GM18508 (cell line): ENCODE results near the gene OR9Q1.

Source experiments
- ATAC-seq: cut with Tn5 transposase; IDR thresholded peaks from one replicate; pipeline ENCODE4 v1.9.1; 2021; ENCODE audit warnings: moderate number of reproducible peaks; ENCODE audit not compliant: insufficient read depth, unreplicated experiment

OR9Q1 gene

GRCh38 chr11:58028687-58029411 lies 5.2 kb downstream of the OR9Q1 start:
- ATAC-seq, result no peak

GRCh38 chr11:58030653-58031052 lies 7.0 kb downstream of the OR9Q1 start, which contains the start of gene OR6Q1:
Gene OR6Q1 (plus strand): TSS chr11:58030953. CDS start chr11:58030953, 0 bp downstream.
- ATAC-seq, result no peak

DNA sequence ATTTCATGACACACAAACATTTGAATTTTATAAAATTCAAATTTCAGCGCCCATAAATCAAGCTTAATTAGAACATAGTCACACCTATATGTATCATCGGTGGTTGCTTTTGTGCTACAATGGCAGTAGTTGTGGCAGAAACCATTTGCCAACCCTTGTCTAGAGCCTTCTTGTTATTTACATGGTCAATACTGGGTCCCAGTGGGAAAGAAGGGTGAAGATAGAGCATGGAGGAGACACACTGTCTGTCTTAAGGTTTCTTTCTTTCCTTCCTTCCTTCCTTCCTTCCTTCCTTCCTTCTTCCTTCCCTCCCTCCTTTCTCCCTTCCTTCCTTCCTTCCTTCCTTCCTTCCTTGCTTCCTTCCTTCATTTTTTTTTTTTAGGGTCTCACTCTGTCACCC lies 10.8 kb downstream of the OR9Q1 start:
- ATAC-seq, result no peak

- no peak for ATAC-seq
Measured at GRCh38 chr11:58039589-58039988, 15.9 kb downstream of the OR9Q1 start.

DNA sequence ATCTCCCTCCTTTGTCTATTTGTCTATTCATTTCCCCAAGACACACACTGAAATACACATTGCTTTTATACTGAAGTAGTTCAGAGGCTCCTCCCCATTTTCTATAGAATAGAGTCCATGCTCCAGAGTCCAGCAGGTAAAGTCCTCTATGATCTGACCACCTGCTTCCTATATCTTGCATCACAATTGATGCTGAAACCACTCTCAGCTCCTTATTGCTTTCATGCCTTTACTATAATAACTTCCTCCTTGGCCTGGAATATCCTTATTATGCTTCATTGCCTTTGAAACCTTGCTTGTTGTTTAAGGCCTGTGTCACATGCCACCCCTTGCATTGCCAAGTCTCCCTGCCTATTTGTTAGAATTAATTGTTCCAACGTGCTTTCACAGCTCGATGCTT lies 19.7 kb downstream of the OR9Q1 start:
- ATAC-seq, result no peak

DNA sequence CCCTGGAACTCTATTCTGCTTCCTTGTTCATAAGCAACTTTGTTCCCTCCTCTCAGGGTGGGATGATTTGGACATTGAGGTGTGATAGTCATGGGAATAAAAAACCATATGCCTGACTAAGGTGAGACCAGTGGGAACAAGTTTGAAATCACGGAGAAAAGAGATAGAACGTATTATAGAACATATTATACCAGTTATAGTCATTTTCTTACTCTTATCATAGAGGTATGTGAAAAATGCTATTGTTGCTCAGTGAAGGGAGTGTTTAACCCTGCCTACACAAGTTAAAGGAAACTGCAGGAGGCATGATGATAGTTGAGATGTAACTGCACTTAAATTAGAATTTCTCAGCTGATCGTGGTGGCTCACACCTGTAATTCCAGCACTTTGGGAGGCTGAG lies 22.6 kb downstream of the OR9Q1 start:
- ATAC-seq, result no peak

- ATAC-seq, result no peak
Measured at GRCh38 chr11:58047818-58048217, 24.1 kb downstream of the OR9Q1 start.

- no peak for ATAC-seq
Measured at GRCh38 chr11:58055806-58056401, 32.2 kb downstream of the OR9Q1 start.

GRCh38 chr11:58057481-58057880 lies 33.8 kb downstream of the OR9Q1 start:
- no peak for ATAC-seq

- no peak for ATAC-seq
Measured at GRCh38 chr11:58058276-58059006, 34.8 kb downstream of the OR9Q1 start.

DNA sequence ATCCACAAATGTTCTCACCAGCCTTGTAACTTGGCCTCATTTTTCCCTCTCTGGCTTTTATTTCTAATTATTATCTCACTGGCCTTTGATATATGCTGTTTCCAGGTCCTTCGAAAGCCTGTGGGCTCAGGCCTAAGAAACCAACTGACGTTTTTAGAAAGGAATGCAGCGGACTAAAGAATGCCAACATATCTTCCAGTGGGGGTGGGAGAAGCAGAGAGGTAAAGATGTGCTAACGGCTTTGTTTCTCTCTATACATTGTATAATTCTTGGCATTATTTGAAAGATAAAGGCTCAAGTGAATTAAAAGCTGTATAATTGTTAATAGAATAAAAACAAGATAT lies 35.3 kb downstream of the OR9Q1 start:
- ATAC-seq, result no peak

DNA sequence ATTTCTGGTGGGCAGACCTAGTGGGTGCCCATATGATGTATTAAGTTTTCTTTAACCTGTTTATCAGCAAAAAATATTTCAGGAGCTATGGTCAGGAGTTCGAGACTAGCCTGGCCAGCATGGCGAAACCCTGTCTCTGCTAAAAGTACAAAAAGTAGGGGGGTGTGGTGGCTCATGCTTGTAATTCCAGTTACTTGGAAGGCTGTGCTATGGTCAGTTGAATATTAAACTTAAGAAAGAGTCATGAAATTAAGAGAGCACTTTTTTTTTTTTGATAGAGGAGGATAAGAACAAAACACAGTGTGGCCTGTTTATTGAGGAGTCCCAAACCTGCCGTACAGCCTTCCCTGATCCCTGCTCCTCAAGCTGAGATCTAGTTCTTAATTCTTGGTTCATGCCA lies 36.9 kb downstream of the OR9Q1 start:
- no peak for ATAC-seq

GRCh38 chr11:58060939-58061672 lies 37.4 kb downstream of the OR9Q1 start:
- no peak for ATAC-seq

- no peak for ATAC-seq
Measured at GRCh38 chr11:58061813-58062212, 38.1 kb downstream of the OR9Q1 start.

GRCh38 chr11:58067685-58068084 lies 44.0 kb downstream of the OR9Q1 start:
- no peak for ATAC-seq

DNA sequence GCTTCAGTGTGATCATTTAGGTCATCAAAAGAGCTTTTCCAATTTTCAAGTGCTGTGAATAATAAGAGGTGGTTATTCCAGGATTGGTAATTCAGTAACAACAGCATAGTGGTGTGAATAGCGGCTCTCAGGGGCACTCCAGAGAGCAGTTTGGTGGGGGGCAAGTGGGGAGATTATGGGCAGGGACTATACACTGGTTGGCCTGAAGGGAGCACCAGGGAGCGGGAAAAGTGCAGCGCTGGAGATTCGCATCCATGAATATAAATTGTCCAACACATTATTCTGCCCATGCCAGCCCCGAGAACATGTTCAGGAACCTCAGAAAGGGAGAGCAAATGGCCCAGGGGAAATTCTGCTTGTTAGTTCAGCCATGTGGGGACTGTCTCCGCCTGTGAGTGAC lies 45.0 kb downstream of the OR9Q1 start:
- no peak for ATAC-seq

DNA sequence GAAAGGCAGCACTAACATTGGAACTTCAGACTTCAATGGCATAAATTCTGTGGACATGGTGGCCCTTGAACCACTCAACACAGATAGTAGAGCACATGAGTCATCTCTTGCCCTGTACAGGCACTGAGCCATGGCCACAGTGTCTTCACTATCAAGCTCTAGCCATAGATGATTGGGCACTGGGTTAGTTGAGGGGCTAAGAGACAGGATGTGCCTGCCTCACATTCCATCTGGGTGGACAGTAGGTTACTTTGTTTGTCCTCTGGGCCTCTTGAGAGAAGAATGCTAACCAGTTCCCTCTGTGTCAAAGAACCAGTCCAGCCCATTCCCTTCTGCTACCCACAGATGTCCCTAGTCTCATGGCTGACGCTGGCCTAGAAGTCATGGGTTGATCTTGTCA lies 46.9 kb downstream of the OR9Q1 start:
- no peak for ATAC-seq

DNA sequence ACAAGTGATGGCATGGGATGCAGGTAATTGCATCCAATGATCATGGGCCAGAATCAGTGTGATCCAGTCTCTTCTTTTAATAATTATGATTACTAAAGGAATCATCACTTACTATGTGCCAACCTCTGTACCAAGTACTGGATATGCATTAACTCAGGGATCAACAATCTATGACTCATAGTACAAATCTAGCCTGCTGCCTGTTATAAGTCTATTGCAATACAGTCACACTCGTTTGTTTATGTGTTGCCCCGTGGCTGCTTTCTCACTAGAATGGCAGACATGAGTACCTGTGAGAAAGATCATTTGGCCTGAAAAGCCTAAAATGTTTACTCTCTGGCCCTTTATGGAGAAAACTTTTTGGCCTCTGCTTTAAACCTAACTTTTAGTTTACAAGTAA lies 52.1 kb downstream of the OR9Q1 start:
- no peak for ATAC-seq

- no peak for ATAC-seq
Measured at GRCh38 chr11:58086528-58086927, 62.8 kb downstream of the OR9Q1 start.

DNA sequence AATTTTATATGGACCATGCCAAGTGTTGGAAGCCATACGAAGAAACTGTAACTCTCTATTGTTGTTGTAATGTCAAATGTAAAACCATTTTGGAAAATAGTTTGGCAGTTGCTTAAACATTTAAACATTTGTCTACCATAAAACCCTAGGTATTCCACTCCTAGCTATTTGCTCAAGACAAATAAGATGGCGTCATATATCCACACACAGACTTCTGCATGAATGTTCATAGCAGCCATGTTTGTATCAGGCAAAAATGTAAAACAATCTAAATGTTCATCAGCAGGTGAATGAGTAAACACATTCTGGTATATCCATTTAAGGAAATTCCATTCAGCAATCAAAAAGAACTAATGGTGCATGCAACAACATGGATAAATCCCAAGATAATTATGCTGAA lies 73.8 kb downstream of the OR9Q1 start:
- no peak for ATAC-seq

- no peak for ATAC-seq
Measured at GRCh38 chr11:58121096-58121495, 97.4 kb downstream of the OR9Q1 start.
